ENCODE measurements around the gene COX4I1. TPM values are rescaled to one million over a fixed set of nuclear protein-coding genes. Genes with fewer than 3 reads are reported as not detected.

COX4I1 gene
- total RNA-seq, 1 experiment from 2014 or later: 429 TPM

GRCh38 chr16:85838876-85839585, 39.5 kb downstream of the COX4I1 start:
- Histone ChIP-seq H3K36me3 (ENCODE audit: control insufficient read depth, insufficient read depth, low read length) (no peaks in the 10 kb centered on the region), H3K4me3 (ENCODE audit: low read depth in 2 of 2, low read length in 2 of 2) (no peak overlapping the region), H3K9me3 (ENCODE audit: control insufficient read depth, insufficient read depth, low read depth, low read length) (no peaks in the 10 kb centered on the region), H3K27ac (ENCODE audit: low read length) (no peak overlapping the region), H3K4me1 (ENCODE audit: control insufficient read depth, insufficient read depth, low read length) (no peaks in the 10 kb centered on the region), H3K27me3 (ENCODE audit: control insufficient read depth, insufficient read depth, low read length) (0 out of 2 replicates have a peak, but pooled peaks cover 2% of the 10 kb centered on the region)
- TF ChIP-seq REST (IDR thresholded peaks at IDR 0.05; ENCODE audit: insufficient read depth in 1 of 2, low read depth in 2 of 2, low read length in 1 of 2) (no peak), POLR2AphosphoS5 (IDR thresholded peaks at IDR 0.05; ENCODE audit: low read depth, low read length) (no peak), TCF7L2 (IDR thresholded peaks at IDR 0.05; ENCODE audit: low read depth, low read length) (no peak), SIN3A (IDR thresholded peaks at IDR 0.05; ENCODE audit: borderline replicate concordance, insufficient read depth, low read depth, low read length) (no peak), CTCF (IDR thresholded peaks at IDR 0.05) (no peak)
- intact Hi-C loops (cut with micrococcal nuclease; ENCODE audit: unreplicated experiment) (no loop called here), in situ Hi-C loops (cut with HindIII; ENCODE audit: low pct_unique_long_range_greater_than_20kb, low sequenced_read_pairs) (no loop called here)
- ChIA-PET CTCF (no interaction called here), POLR2A (no interaction called here)
- no peak for ATAC-seq
- no peak for DNase-seq (ENCODE audit: low read depth, low spot score)
- BruUV-seq (replicated peaks): no TSS peak

- H3K9me3 ChIP-seq (ENCODE audit: control insufficient read depth, insufficient read depth, low read depth, low read length): no peaks in the 10 kb centered on the region
- ATAC-seq (no peak), DNase-seq (ENCODE audit: low read depth, low spot score) (no peak)
- H3K36me3 ChIP-seq (ENCODE audit: control insufficient read depth, insufficient read depth, low read length): no peaks in the 10 kb centered on the region
- in situ Hi-C loops (cut with HindIII; ENCODE audit: low pct_unique_long_range_greater_than_20kb, low sequenced_read_pairs): no loop called here
- ChIA-PET POLR2A (no interaction called here), CTCF (no interaction called here)
- TF ChIP-seq CTCF (IDR thresholded peaks at IDR 0.05): no peak
- no peak for TF ChIP-seq POLR2AphosphoS5 (IDR thresholded peaks at IDR 0.05; ENCODE audit: low read depth, low read length)
- TF ChIP-seq SIN3A (IDR thresholded peaks at IDR 0.05; ENCODE audit: borderline replicate concordance, insufficient read depth, low read depth, low read length): no peak
- TF ChIP-seq TCF7L2 (IDR thresholded peaks at IDR 0.05; ENCODE audit: low read depth, low read length): no peak
- TF ChIP-seq REST (IDR thresholded peaks at IDR 0.05; ENCODE audit: insufficient read depth in 1 of 2, low read depth in 2 of 2, low read length in 1 of 2): no peak
- 0 out of 2 replicates have a peak, but pooled peaks cover 2% of the 10 kb centered on the region for H3K27me3 ChIP-seq (ENCODE audit: control insufficient read depth, insufficient read depth, low read length)
- no peak overlapping the region for H3K4me3 ChIP-seq (ENCODE audit: low read depth in 2 of 2, low read length in 2 of 2)
- H3K27ac ChIP-seq (ENCODE audit: low read length): no peak overlapping the region
- intact Hi-C loops (cut with micrococcal nuclease; ENCODE audit: unreplicated experiment): no loop called here
- no peaks in the 10 kb centered on the region for H3K4me1 ChIP-seq (ENCODE audit: control insufficient read depth, insufficient read depth, low read length)
- BruUV-seq (replicated peaks): no TSS peak
Measured at GRCh38 chr16:85839681-85840240, 40.3 kb downstream of the COX4I1 start.
